CD4-positive, CD25-positive, alpha-beta regulatory T cell (primary cell): ENCODE data around the gene LHB. TPM values are rescaled to one million over a fixed set of nuclear protein-coding genes. Genes with fewer than 3 reads are reported as not detected.
"Not testable (repeated sequence)": the region's sequence is repeated elsewhere in the genome, so short reads cannot be mapped to it uniquely, and the experiment has no call there.

Experiments
- ATAC-seq, 2 donors: fragments of 150-1000 bp; cut with Tn5 transposase; one replicate each; pipeline ENCODE4 v1.10.0; 2021; ENCODE audit warnings: low read depth in 2 of 2, moderate number of reproducible peaks in 2 of 2, moderate library complexity in 1 of 2
- DNase-seq, 3 donors: peaks; one replicate each; pipeline versions ENCODE4 v3.0.0 to v3.0.0-alpha.2; 2012 to 2022; ENCODE audit warnings: mixed read lengths in 1 of 3
- H3K27ac ChIP-seq: one replicate; pipeline ENCODE4 v1.7.0; 2013; ENCODE audit warnings: mild to moderate bottlenecking, low read length; ENCODE audit not compliant: insufficient read depth, poor library complexity, severe bottlenecking
- H3K27me3 ChIP-seq: one replicate; pipeline ENCODE4 v1.7.0; 2013; ENCODE audit warnings: low read length; ENCODE audit not compliant: control insufficient read depth, insufficient read depth
- H3K36me3 ChIP-seq: one replicate; pipeline ENCODE4 v1.7.0; 2013; ENCODE audit warnings: mild to moderate bottlenecking, low read length, moderate library complexity; ENCODE audit not compliant: control insufficient read depth, insufficient read depth
- H3K4me1 ChIP-seq: 2 replicates; pipeline ENCODE4 v1.7.0; 2013; ENCODE audit warnings: mild to moderate bottlenecking, low read length; ENCODE audit not compliant: insufficient read depth, control insufficient read depth, poor library complexity, severe bottlenecking
- H3K4me3 ChIP-seq: one replicate; pipeline ENCODE4 v1.7.0; 2013; ENCODE audit warnings: low read depth, mild to moderate bottlenecking, low read length, moderate library complexity
- H3K9me3 ChIP-seq, 2 experiments: 1 replicate in 1 of 2; 2 replicates in 1 of 2; pipeline ENCODE4 v1.7.0; 2013; ENCODE audit warnings: low read length in 2 of 2, mild to moderate bottlenecking in 1 of 2, moderate library complexity in 1 of 2; ENCODE audit not compliant: control insufficient read depth in 2 of 2
- H3K27ac Mint-ChIP-seq, 3 donors: one replicate each; pipeline ENCODE4 v1.8.0; 2020 to 2022; ENCODE audit warnings: mild to moderate bottlenecking in 3 of 3, mixed read lengths in 3 of 3, moderate library complexity in 2 of 3
- H3K27me3 Mint-ChIP-seq: one replicate; pipeline ENCODE4 v1.8.0; 2022; ENCODE audit warnings: mild to moderate bottlenecking, mixed read lengths
- H3K36me3 Mint-ChIP-seq: one replicate; pipeline ENCODE4 v1.8.0; 2020; ENCODE audit warnings: mixed read lengths
- H3K4me1 Mint-ChIP-seq, 4 donors: one replicate each; pipeline ENCODE4 v1.8.0; 2020 to 2022; ENCODE audit warnings: mixed read lengths in 4 of 4, mild to moderate bottlenecking in 1 of 4
- H3K4me3 Mint-ChIP-seq, 4 donors: one replicate each; pipeline ENCODE4 v1.8.0; 2020 to 2022; ENCODE audit warnings: mild to moderate bottlenecking in 4 of 4, mixed read lengths in 4 of 4, moderate library complexity in 3 of 4
- H3K9me3 Mint-ChIP-seq, 7 donors: one replicate each; pipeline ENCODE4 v1.8.0; 2020 to 2022; ENCODE audit warnings: mixed read lengths in 7 of 7, mild to moderate bottlenecking in 3 of 7, moderate library complexity in 2 of 7
- polyA plus RNA-seq, 4 donors: library from polyadenylated mRNA; unstranded; fragments of 300-500 nt; fragmentation: Illumina TruSeq; gene quantifications; one replicate each; pipeline ENCODE4 v1.2.3, GENCODE V29; 2021
- total RNA-seq: library from RNA; stranded (reverse); gene quantifications from one replicate; pipeline ENCODE4 v1.2.3, GENCODE V29; 2022

Gene LHB
- total and polyA plus RNA-seq, 5 donors from 2014 or later, result not detected

DNA sequence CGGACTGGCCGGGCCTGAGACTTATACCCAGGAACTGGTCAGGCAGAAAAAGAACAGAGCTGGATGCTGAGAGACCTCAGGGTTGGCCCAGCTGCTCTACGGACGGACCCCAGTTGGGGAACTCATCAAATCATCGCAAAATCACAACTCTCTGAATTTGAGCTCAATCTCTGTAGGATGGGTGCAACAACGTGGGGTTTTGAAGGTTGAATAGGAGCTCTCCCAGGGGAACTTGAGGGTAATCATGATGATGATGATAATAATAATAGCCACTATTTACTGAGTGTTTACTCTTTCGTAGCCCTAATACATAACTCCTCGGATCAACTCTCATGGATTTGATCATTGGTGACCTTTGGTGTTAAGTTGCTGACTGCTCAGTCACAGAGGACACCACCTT is 13.4 kb upstream of the LHB start:
- DNase-seq, H3K27me3 ChIP-seq, H3K4me1 ChIP-seq, H3K9me3 ChIP-seq, H3K27ac ChIP-seq, H3K9me3 Mint-ChIP-seq, H3K4me3 Mint-ChIP-seq, ATAC-seq, H3K36me3 Mint-ChIP-seq, H3K4me3 ChIP-seq, H3K27ac Mint-ChIP-seq, H3K36me3 ChIP-seq, H3K4me1 Mint-ChIP-seq: not testable (repeated sequence)
- peaks cover 11% of the 10 kb centered on the region for H3K27me3 Mint-ChIP-seq

DNA sequence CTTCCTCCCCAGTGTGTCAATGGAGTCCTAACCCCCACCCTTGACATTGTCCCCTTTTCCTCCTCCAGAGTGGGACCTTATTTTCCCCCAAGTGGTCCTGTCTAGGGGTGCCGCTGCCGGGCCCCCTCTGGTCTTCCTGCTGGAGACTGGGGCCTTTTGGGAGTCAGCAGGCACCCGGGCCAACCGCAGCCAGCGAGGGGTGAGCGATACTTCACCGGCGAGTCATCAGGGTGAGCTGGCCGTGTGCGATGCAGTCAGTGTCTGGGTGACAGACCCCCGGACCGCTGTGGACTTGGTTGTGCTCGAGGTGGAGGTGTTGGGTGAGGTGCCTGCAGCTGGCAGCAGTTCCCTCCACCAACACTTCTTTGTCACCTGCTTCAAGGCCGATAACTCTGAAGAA is 12.9 kb upstream of the LHB start:
- not testable (repeated sequence) for H3K9me3 ChIP-seq, ATAC-seq, H3K27me3 ChIP-seq, H3K4me3 Mint-ChIP-seq, H3K27ac Mint-ChIP-seq, H3K4me3 ChIP-seq, DNase-seq, H3K36me3 Mint-ChIP-seq, H3K9me3 Mint-ChIP-seq, H3K27ac ChIP-seq, H3K4me1 ChIP-seq, H3K4me1 Mint-ChIP-seq, H3K36me3 ChIP-seq
- peaks cover 11% of the 10 kb centered on the region for H3K27me3 Mint-ChIP-seq

GRCh38 chr19:49028686-49029085 is 11.8 kb upstream of the LHB start:
- H3K27me3 Mint-ChIP-seq, result peaks cover 11% of the 10 kb centered on the region
- not testable (repeated sequence) for H3K27ac Mint-ChIP-seq, H3K27ac ChIP-seq, H3K36me3 Mint-ChIP-seq, ATAC-seq, H3K4me1 ChIP-seq, H3K36me3 ChIP-seq, H3K4me1 Mint-ChIP-seq, H3K9me3 Mint-ChIP-seq, H3K9me3 ChIP-seq, DNase-seq, H3K4me3 Mint-ChIP-seq, H3K27me3 ChIP-seq, H3K4me3 ChIP-seq

- H3K36me3 ChIP-seq, H3K27ac Mint-ChIP-seq, ATAC-seq, H3K4me1 ChIP-seq, H3K9me3 Mint-ChIP-seq, H3K36me3 Mint-ChIP-seq, H3K9me3 ChIP-seq, H3K27ac ChIP-seq, H3K4me3 ChIP-seq, DNase-seq, H3K4me3 Mint-ChIP-seq, H3K27me3 ChIP-seq: not testable (repeated sequence)
- Mint-ChIP-seq H3K27me3 (peaks cover 11% of the 10 kb centered on the region), H3K4me1 (peaks cover 7 to 10% (median 8%) of the 10 kb centered on the region in 4 donors)
Observed at GRCh38 chr19:49025599-49025998, 8.7 kb upstream of the LHB start.

GRCh38 chr19:49025088-49025487 is 8.2 kb upstream of the LHB start:
- not testable (repeated sequence) for H3K27ac ChIP-seq, ATAC-seq, H3K27me3 ChIP-seq, H3K9me3 ChIP-seq, H3K4me3 Mint-ChIP-seq, H3K4me1 ChIP-seq, H3K36me3 Mint-ChIP-seq, H3K4me3 ChIP-seq, H3K36me3 ChIP-seq, H3K9me3 Mint-ChIP-seq, H3K27ac Mint-ChIP-seq, DNase-seq
- Mint-ChIP-seq H3K4me1 (peaks cover 7 to 14% (median 8%) of the 10 kb centered on the region in 4 donors), H3K27me3 (peaks cover 11% of the 10 kb centered on the region)

GRCh38 chr19:49024233-49024632 is 7.3 kb upstream of the LHB start, which contains the start of gene CGB3:
Gene CGB3 (minus strand): TSS chr19:49024333. CDS start chr19:49023971, 362 bp downstream.
- not testable (repeated sequence) for H3K27me3 ChIP-seq, DNase-seq, H3K9me3 ChIP-seq, H3K4me3 Mint-ChIP-seq, H3K27ac ChIP-seq, H3K4me3 ChIP-seq, H3K27ac Mint-ChIP-seq, H3K36me3 ChIP-seq, H3K9me3 Mint-ChIP-seq, H3K27me3 Mint-ChIP-seq, H3K36me3 Mint-ChIP-seq, ATAC-seq
- H3K4me1 Mint-ChIP-seq, result peaks cover 7 to 21% (median 11%) of the 10 kb centered on the region in 4 donors
- peaks cover 10% of the 10 kb centered on the region for H3K4me1 ChIP-seq

DNA sequence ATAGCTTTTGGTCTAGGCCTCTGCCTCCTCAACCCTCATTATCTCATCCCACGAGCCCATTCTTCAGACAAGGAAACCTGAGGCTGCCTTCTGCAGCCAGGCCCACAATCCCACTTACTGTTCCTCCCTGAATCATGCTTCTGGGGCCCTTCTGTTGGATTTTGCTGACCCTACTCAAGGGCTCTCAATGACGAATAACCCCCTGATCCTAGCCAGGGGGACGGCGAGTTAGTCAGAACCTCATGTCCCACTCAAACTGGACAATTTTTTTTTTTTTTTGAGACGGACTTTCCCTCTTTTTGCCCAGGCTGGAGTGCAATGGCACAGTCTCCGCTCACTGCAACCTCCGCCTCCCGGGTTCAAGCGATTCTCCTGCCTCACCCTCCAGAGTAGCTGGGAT is 5.2 kb upstream of the LHB start:
- Mint-ChIP-seq H3K9me3 (peaks cover 0 to 1% (median 0%) of the 10 kb centered on the region in 7 donors), H3K36me3 (no peaks in the 10 kb centered on the region), H3K4me1 (peaks cover 7 to 34% (median 15%) of the 10 kb centered on the region in 4 donors), H3K27me3 (peaks cover 10% of the 10 kb centered on the region), H3K27ac (no peak overlapping the region), H3K4me3 (peak overlapping the region in 1 of 4 donors; percentile 49)
- H3K4me3 ChIP-seq, result no peak overlapping the region
- DNase-seq, result no peak
- H3K4me1 ChIP-seq, result peaks cover 29% of the 10 kb centered on the region
- no peak for ATAC-seq
- no peaks in the 10 kb centered on the region for H3K9me3 ChIP-seq
- H3K36me3 ChIP-seq, result no peaks in the 10 kb centered on the region
- H3K27me3 ChIP-seq, result no peaks in the 10 kb centered on the region
- H3K27ac ChIP-seq, result no peak overlapping the region

DNA sequence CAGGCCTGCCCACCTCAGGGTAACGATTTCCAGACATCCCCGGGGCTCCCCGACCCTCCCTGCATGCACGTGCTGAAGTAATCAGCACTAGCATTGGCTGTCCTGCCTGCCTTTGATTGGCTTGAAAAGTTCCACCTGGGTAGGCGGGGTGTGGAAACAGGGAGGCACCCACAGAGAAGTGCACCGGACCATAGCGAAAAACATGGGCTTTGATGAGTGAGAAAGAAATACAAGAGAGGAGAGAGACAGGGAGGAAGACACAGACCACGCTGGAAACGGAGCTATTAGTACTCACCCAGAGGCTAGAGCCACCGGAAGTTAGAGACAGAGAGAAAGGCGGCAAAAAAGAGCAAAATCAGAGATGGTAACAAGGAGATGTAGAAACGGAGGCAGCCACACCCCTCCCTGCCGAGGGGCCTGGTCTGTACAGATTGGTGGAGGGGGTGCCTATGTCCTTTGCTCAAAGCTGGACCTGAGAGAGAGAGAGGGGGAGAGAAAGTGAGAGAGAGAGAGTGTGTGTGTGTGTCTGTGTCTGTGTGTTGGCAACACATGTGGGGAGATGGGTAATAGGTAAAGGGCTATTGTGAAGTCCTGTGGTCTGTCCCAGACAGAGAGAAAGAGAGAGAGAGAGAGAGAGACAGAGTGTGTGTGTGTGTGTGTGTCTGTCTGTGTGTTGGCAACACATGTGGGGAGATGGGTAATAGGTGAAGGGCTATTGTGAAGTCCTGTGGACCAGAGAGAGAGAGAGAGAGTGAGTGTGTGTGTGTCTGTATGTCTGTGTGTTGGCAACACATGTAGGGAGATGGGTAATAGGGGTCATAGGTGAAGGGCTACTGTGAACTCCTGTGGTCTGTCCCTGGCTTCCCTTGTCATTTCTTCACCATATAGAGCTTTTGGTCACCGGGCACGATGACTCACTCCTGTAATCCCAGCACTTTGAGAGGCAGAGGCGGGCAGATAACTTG is 4.3 kb upstream of the LHB start:
- no peaks in the 10 kb centered on the region for H3K36me3 Mint-ChIP-seq
- Histone ChIP-seq H3K9me3 (no peaks in the 10 kb centered on the region), H3K27ac (no peak overlapping the region), H3K4me3 (no peak overlapping the region), H3K27me3 (no peaks in the 10 kb centered on the region), H3K36me3 (no peaks in the 10 kb centered on the region), H3K4me1 (peaks cover 31% of the 10 kb centered on the region)
- H3K4me3 Mint-ChIP-seq, result peak overlapping the region in 3 of 4 donors; percentile 1 to 80 (median 1)
- H3K9me3 Mint-ChIP-seq, result peaks cover 0 to 1% (median 0%) of the 10 kb centered on the region in 7 donors
- peaks cover 10% of the 10 kb centered on the region for H3K27me3 Mint-ChIP-seq
- ATAC-seq, result no peak
- peaks cover 7 to 36% (median 15%) of the 10 kb centered on the region in 4 donors for H3K4me1 Mint-ChIP-seq
- H3K27ac Mint-ChIP-seq, result peak overlapping the region in 2 of 3 donors; percentile 52 to 60
- no peak for DNase-seq
